Amygdala (tissue), 56 donors: ENCODE data around the gene IL11.

Experiments used
- DNase-seq, 56 donors: peaks; one replicate each; lab custom pipeline; 2025; lab: John Stamatoyannopoulos, UW

Gene IL11

DNA sequence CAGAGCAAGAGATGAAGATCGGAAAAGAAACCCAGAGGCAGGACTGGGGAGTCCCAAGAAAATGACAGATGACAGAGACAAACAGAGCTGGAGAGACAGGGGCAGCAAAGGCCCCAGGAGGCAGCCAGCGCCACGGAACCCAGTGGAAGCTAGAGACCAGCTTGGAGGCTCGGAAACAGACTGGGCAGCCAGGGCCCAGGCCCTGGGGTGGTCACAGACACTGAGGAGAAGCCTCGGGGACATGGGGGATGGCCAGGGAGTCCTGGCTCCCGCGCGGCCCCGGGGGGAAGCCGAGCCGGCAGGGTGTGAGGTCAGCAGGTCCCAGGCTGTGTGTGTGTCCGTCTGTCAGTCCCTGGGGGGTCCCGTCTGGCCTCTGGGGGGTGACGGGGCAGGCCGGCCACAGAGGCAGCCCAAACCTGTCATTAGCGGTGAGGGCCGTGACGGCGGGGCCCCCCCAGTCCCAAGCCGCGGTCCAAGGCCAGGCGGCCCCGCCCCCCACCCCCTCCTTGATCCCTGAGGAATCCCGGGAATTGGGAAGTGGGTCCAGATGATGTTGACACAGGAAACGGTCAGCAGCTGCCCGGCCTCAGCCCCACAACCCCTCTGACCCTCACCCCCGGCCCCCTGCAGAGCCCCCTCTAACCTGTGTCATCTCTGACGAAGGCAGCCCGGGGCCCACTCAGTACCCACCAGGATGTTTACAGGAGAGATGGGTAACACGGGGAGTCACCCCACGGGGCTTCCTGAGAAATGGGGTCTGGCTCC, 3.9 kb upstream of the IL11 start:
- no peak for DNase-seq

- no peak for DNase-seq
These were observed 3.2 kb upstream of the IL11 start for GRCh38 chr19:55373306-55373992.

- DNase-seq: no peak
These were observed 2.2 kb upstream of the IL11 start for GRCh38 chr19:55372316-55373081.

DNA sequence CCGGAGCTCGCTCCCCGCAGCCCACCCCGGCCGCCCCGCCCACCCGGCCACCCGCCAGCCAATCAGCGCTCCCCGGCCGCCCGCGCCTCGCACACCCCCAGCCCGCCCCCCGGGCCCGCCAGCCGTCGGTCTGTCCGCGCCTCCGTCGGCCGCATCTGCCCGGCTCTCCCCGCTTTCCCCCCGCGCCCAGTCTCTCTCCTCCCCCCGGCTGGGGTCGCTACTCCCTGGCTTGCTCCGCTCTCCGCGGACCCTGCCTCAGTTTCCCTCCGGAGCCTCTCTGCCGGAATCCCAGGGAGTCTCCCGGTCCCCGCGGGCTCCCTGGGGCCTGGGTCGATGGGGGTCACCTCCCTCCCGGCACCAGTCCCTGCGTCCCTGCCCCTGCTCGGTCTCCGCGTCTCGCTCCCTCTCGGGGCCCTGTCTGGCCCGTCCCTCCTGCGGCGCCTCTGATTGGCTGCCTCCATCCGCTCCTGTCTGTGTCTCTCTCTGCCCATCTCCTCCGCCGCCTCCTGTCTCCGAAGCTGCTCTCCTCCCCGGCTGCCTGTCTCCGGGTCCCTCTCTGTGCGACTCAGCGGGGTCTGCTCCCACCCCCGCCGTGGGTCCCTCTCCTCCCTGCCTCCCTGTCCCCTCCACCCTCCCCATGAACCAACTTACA, 484 bp downstream of the IL11 start:
- DNase-seq: peak in 1 of 56 donors; percentile 46

DNA sequence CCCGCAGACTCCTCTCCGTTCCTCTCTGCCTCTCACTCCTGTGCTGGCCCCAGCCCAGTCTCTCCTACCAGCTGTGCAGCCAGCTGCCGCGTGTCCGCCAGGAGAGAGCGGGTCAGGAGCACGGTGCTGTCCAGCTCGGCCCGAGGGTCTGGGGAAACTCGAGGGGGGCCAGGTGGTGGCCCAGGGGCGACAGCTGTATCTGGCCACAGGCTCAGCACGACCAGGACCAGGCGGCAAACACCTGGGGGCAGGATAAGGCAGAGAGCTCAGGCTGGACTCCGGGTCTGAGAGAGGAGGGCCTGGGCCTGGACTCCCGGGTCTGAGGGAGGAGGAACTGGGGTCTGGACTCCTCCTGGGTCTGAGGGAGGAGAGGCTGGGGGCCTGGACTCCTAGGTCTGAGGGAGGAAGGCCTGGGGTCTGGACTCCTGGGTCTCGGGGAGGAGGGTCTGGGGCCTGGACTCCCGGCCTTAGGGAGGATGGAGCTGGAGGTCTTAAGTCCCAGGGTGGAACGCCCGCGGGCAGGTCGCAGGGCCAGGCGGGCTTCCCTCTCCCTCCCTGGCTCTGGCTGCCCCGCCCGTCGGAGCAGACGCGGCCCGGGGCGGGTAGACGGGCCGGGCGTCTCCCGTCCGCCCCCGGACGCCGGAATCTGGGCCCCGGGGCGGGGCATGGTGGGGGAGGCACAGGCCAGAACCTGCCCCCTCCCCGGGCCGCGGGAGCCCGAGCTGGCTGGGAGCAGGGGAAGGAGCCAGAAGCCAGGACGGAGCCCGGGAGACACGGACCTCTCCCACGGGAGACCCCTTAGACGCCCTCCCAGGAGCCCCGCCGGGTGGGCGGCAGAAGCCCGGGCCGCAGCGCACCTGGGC, 1.3 kb downstream of the IL11 start:
- DNase-seq: peak in 1 of 56 donors; percentile 11

GRCh38 chr19:55368106-55368505, 2.2 kb downstream of the IL11 start:
- no peak for DNase-seq

DNA sequence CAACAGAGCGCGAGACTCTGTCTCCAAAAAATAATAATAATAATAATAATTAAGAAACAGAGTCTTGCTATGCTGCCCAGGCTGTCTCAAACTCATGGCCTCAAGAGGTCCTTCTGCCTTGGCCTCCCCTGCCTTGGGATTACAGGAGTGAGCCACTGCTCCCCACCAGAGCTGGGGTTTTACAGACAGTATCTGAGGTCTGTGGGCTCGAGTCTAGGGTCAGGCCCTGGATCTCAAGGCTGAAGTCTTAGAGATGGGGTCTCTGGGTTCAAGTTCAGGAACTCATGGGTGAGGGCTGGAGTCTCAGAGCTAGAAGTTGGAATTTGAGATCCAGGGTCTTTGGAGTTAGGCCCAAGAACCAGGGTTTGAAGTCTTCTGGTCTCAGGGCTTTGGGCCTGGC, 3.5 kb downstream of the IL11 start:
- DNase-seq: no peak

DNA sequence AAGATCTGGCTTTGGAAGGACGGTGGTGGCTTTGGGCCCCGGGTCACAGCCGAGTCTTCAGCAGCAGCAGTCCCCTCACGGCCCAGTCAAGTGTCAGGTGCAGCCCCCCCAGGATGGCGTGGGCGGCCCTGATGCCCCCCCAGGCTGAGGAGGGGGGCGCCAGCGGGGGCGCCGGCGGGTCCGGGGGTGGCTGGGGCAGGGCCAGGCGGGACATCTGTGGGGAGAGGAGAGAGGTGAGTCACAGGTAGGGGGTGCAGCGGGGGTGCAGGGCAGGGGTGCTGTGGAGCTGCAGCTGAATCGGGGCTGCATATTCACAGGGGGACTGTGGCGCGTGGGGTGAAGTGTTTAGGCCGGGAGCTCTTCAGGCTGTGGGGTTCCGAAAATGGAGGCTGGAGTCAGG, 4.3 kb downstream of the IL11 start:
- peak in 3 of 56 donors; percentile 20 to 24 (median 23) for DNase-seq

GRCh38 chr19:55365245-55365644, 5.0 kb downstream of the IL11 start:
- no peak for DNase-seq

GRCh38 chr19:55362990-55363716, 7.1 kb downstream of the IL11 start, which contains the start of gene GARIN5B:
Gene GARIN5B, minus strand, starts transcription at chr19:55363260. Its CDS starts 194 bp downstream, at chr19:55363066.
- no peak for DNase-seq

DNA sequence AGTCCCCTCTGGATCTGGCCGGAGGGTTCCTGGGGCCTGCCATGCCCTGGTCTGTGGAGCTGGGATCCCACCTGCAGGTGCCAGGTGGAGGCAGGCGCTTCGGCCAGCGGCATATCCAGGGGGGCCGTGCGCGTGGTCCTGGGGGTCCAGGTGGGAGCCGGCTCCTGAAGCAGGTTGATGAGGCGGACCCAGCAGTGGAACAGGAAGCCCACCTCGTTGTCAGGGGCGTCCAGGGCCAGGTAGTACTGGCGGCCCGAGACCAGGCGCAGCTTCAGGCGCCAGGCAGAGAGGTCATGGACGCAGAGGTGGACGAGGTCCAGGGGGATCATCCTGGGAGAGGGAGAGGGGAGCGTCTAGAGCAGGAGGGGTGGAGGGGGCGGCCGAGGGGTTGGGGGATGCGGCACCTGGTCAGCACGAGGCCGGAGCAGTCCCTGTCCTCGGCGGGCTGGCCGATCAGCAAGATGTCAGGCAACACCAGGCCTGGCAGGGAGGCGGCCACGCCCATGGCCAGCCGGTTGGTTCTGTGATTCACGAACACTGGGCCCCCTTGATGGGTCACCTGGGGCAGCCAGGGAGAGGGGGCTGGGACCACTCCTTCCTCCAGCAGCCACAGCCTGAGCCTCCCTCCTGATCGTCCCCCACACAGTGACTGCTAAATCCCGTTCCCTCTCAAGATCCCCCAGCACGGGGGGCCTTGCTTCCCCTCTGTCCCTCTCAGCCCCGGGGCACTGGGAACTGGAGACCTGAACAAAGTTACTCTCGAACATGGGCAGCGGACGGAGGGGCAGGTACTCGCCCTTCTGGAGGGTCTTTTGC, 7.9 kb downstream of the IL11 start:
- DNase-seq: no peak

DNA sequence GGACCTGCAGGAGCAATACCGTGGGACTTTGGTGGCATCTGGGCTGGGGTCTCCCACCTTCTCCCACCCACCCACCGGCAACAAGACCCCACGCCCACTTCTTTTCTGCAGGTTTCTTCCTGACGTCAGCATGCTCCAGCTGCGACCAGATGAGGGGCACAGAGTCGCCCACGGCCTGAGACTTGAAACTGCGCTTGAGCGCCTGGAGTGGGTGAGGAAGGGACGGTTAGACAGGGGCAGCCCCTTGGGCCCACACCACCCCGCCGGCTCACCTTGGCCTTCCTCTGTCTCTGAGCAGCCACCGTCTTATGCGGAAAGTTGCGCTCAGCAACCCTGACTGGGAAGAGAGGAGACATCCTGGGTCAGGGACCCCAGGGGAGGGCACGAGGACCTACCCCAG, 9.4 kb downstream of the IL11 start:
- no peak for DNase-seq

GRCh38 chr19:55358943-55359908, 11.0 kb downstream of the IL11 start:
- peak in 5 of 56 donors; percentile 4 to 19 (median 12) for DNase-seq

GRCh38 chr19:55358493-55358892, 11.8 kb downstream of the IL11 start:
- DNase-seq: no peak

GRCh38 chr19:55355213-55355821, 14.9 kb downstream of the IL11 start:
- no peak for DNase-seq

GRCh38 chr19:55354698-55355212, 15.5 kb downstream of the IL11 start, which contains the start of gene COX6B2:
Gene COX6B2, minus strand, starts transcription at chr19:55354719. Its CDS starts 198 bp downstream, at chr19:55354521.
- DNase-seq: no peak
